ENCODE measurements around the gene GATA2.

DNA sequence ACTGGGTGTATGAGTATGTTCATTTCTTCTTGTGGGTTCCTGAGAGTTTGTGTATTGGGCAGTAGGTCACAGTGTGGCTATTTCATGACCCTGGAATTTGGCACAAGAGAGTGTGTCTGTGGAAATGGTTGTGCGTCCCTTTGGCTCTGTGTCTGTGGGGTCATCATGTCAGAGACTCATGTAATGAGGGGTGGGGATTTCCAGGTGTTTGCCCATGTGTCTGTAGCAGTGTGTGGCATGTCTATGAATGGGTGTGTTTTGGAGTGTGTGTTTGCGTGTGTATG lies 1.3 kb upstream of the GATA2 start:
- TF ChIP-seq, protein P1, sequence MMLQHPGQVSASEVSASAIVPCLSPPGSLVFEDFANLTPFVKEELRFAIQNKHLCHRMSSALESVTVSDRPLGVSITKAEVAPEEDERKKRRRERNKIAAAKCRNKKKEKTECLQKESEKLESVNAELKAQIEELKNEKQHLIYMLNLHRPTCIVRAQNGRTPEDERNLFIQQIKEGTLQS (IDR thresholded peaks at IDR 0.05; ENCODE audit: insufficient read depth, low read depth, low read length): no peak
- TF ChIP-seq, protein P2, sequence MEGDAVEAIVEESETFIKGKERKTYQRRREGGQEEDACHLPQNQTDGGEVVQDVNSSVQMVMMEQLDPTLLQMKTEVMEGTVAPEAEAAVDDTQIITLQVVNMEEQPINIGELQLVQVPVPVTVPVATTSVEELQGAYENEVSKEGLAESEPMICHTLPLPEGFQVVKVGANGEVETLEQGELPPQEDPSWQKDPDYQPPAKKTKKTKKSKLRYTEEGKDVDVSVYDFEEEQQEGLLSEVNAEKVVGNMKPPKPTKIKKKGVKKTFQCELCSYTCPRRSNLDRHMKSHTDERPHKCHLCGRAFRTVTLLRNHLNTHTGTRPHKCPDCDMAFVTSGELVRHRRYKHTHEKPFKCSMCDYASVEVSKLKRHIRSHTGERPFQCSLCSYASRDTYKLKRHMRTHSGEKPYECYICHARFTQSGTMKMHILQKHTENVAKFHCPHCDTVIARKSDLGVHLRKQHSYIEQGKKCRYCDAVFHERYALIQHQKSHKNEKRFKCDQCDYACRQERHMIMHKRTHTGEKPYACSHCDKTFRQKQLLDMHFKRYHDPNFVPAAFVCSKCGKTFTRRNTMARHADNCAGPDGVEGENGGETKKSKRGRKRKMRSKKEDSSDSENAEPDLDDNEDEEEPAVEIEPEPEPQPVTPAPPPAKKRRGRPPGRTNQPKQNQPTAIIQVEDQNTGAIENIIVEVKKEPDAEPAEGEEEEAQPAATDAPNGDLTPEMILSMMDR (IDR thresholded peaks at IDR 0.05; ENCODE audit: control extremely low read depth in 1 of 3, insufficient read depth in 1 of 3, low read depth in 1 of 3, low read length in 3 of 3): no peak
- TF ChIP-seq EZH2 (IDR thresholded peaks at IDR 0.05; ENCODE audit: low read depth, low read length, severe bottlenecking) (no peak), KDM5A (IDR thresholded peaks at IDR 0.05; ENCODE audit: low read length) (no peak), EP300 (IDR thresholded peaks at IDR 0.05; ENCODE audit: borderline replicate concordance in 1 of 2, low read depth in 2 of 2, low read length in 2 of 2) (no peak), RFX5 (IDR thresholded peaks at IDR 0.05; ENCODE audit: borderline replicate concordance, low read depth, low read length) (no peak), MAFK (IDR thresholded peaks at IDR 0.05; ENCODE audit: low read depth, low read length) (no peak), POLR2AphosphoS5 (IDR thresholded peaks at IDR 0.05; ENCODE audit: low read depth, low read length) (no peak), RAD21 (IDR thresholded peaks at IDR 0.05 in 1 of 2, conservative IDR thresholded peaks at IDR 0.05 in 1 of 2; ENCODE audit: low read depth in 2 of 2, low read length in 2 of 2) (no peak)
